Neural progenitor cell (in vitro differentiated cells): Measurements from ENCODE around the gene PGBD5.
A peak's percentile ranks its signal among the peaks of the same experiment; 100 is the strongest.

Source experiments
- EZH2 ChIP-seq: fragments of 200-600 bp; sonication (generic); IDR thresholded peaks from 2 replicates; pipeline ENCODE4 v1.6.1; 2017; ENCODE audit warnings: antibody characterized with exemption, mild to moderate bottlenecking, moderate library complexity
- TF ChIP-seq, protein P1 (sequence below): fragments of 200-600 bp; sonication (generic); IDR thresholded peaks from 2 replicates; pipeline ENCODE4 v1.5.1; 2017; ENCODE audit warnings: antibody characterized with exemption, mild to moderate bottlenecking

DNA sequence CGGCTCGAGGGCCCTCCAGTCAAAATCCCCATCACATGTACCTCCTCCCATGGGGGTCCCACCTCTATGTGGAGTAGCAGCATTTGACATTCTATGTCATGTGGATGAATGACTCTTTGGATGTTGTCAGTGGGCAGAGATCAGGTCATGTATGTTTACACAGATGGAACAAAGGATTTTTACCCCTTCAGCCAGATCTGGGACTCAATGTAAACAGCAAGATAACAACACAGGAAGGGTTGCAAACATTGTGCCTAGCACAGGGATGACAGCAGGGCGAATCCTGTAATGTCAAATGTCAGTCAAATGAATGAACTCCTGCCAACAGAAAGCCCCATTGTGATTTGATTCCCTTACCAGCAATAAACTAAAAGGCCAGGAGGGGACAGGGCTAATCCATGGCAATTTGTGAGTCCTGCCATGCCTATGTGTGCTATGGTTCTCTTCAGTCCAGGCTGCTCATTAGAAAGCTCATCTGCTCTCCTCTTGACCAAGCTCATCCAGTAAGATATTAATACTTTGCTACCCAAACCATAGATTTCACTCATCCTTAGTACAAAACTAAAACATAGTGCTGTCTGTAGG, 60.3 kb downstream of the PGBD5 start:
- TF ChIP-seq, protein P1, sequence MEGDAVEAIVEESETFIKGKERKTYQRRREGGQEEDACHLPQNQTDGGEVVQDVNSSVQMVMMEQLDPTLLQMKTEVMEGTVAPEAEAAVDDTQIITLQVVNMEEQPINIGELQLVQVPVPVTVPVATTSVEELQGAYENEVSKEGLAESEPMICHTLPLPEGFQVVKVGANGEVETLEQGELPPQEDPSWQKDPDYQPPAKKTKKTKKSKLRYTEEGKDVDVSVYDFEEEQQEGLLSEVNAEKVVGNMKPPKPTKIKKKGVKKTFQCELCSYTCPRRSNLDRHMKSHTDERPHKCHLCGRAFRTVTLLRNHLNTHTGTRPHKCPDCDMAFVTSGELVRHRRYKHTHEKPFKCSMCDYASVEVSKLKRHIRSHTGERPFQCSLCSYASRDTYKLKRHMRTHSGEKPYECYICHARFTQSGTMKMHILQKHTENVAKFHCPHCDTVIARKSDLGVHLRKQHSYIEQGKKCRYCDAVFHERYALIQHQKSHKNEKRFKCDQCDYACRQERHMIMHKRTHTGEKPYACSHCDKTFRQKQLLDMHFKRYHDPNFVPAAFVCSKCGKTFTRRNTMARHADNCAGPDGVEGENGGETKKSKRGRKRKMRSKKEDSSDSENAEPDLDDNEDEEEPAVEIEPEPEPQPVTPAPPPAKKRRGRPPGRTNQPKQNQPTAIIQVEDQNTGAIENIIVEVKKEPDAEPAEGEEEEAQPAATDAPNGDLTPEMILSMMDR = peak; percentile 33
- TF ChIP-seq EZH2 = no peak
